Suppressor macrophage treated with lipopolysaccharide for 1 hour (primary cell): ENCODE measurements around the gene MCTP2.

Experiments used
- DNase-seq, 3 donors: peaks; one replicate each; pipeline ENCODE4 v3.0.0-alpha.2; 2020 to 2022

MCTP2 gene

DNA sequence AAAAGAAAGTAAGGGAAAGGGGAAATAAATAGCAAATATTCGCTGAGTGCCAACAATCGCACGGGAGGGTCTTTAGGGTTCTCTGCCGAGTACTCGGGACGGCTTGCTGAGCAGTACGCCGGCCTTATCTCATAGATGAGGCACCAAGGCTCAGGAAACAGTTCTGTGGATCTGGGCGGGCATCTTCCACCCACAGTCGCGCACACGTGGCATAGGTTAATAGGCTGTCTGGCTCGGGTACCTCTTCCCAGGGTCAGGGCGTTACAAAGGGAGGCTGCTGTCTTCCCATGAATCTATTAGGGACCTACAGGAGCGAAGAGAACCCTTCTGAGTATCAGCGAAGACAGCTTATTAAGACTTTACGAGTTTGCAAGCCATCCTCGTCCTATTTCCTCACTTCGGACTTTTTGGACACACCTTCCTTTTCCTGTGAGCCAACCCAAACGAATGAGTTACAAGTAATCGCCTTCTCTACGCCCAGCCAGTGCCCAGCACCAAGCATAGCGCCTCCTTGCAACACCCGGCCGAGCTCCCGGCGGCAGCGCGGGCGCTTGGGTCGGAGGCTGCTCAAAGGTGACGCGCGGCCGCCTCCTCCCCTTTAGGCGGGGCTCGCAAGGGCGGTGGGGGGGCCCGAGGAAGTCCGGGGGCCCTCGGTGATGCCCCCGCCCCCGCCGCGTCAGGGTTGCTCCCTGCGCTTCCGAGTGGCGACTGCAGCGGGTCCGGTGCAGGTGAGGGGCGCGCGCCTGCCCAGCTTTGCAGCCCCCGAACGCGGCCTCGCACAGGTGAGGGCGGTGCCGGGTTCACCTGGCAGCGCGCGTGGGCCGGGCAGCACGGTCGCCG is at the start of gene MCTP2:
TSS of gene MCTP2 (plus strand) at position 679 of the 840 bp plus-strand sequence. CDS start 66,705 bp downstream, outside the sequence.
- peak; percentile 85 to 88 (median 86) for DNase-seq

GRCh38 chr15:94182883-94183282 is 48.5 kb upstream of the MCTP2 start:
- no peak for DNase-seq

DNA sequence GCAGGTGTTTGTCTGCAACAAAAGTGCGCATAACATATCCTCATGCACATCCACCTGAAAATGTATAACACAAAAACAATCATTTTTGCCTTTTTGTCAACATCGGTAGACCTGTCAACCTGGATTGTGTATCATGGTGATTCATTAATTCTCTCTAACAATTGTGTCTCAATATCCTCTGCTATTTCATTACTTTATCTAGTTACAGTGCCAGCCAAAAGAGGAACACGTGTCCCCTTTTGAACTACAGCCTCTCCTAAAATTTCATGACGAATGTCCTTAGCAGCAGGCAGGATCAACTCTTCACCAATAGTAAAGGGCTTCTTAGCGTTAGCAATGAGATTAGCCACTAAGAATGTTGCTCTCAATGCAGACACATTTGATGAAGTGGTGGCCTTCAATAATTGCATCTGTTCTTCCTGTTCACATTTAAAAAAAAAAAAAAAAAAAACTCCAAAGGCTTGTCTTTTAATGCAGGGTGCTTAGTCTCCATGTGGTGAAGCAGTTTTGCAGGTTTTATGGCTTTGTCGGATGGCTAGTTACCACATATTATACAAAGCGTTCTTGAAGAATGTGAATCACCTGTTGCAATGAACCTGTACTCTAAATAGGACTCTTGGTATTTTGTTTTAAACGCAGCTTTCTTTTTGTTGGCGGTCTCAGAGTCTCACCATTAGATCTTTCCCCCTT is 45.7 kb upstream of the MCTP2 start:
- DNase-seq, result no peak

GRCh38 chr15:94186770-94187331 is 44.5 kb upstream of the MCTP2 start:
- peak; percentile 53 to 59 (median 59) for DNase-seq

- DNase-seq, result no peak
Observed at GRCh38 chr15:94193906-94194305, 37.5 kb upstream of the MCTP2 start.

GRCh38 chr15:94196531-94196930 is 34.8 kb upstream of the MCTP2 start:
- peak; percentile 32 to 60 (median 60) for DNase-seq

DNA sequence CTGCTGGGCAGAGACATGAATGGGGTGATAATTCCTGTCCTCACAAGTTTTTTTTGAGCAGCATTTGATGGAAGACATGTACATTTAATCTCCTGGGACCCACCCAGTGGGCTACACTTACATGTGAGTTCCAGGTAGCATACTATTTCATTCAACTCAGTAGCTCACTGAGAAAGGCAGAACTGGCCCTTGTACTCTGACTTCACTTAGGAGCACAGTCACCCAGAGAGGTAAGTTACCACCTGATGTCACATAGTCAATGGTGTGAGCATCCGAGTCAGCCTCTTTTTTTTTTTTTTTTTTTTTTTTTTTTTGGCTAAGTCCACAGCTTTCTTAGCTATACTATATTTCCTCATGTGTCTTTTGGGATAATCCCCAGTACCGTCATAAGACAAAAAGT is 32.7 kb upstream of the MCTP2 start:
- DNase-seq, result peak; percentile 37 to 44 (median 43)

DNA sequence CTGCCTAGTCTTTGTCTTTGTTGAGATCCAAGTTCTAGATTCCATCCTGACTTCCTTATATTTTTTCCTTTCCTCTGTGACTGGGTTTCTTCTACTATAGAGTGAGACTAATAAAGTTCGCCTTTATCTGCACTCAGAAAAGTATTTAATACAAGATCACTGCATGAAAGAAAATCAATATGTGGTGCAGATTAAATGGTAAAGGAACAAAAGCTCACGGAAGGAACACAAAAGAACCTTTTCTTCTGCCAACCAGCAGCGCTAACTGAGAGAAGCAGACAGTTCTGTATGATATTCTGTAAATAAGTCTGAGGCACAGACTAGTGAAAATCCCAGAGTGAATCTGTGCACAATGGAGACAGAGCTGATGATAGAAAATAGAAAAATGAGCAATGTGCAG is 31.6 kb upstream of the MCTP2 start:
- DNase-seq, result no peak

DNA sequence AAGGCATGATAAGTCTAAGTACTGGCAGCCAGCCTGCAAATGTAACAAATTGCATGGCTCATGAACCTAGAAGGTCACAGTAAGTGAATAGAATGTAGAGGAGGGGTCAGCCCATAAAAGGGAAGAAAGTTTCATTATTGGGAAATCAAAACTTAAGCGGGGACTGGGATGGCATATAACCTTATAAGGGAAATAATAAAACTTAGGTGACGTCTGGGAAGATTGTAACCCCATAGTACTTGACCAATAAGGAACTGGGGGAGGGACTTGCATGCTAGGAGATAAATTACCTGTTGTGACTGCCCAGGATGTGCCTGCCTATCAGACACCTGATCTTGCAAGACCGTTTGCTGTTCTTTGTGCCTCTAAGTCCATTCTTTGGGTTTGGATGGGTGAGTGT is 28.1 kb upstream of the MCTP2 start:
- peak; percentile 8 to 44 (median 20) for DNase-seq

DNA sequence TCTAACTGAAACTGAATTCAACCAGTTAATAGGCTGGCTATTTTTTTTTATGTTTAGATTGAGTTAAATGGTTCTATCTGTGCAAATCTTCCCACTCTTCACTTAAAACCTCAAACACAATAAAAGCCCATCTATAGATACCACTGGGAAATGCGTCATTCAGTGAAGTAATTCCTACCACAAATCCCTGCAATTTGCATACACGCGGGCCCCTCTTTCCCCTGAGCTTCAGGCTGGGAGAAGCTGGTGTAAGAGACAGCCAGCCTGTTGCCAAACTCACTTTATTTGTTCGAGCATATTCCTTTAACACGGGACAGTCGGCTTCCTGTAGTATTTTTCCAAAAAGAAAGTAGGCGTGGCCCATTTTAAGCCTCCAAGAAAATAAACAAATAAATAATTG is 26.0 kb upstream of the MCTP2 start:
- peak; percentile 85 to 90 (median 87) for DNase-seq

GRCh38 chr15:94206463-94207167 is 24.7 kb upstream of the MCTP2 start:
- peak; percentile 71 to 93 (median 79) for DNase-seq

DNA sequence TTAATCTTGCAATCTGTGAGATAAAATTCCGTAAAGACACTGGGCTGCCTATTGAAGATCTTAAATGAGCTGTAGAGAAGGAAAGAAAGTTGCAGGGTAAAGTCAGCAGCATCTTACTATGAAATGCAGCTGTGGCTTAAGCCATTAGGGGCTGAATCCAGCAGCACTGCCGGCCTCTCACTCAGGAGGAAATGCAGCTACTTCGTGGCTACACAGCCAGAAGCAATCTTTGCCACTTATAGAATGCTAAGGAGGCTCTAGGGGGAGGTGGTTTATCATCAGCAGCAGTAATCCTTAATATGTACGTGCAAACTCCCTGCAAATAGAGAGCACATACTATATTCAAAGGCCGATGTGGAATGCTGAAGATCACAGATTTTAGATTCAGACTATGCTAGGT is 19.1 kb upstream of the MCTP2 start:
- no peak for DNase-seq

GRCh38 chr15:94225616-94226015 is 5.7 kb upstream of the MCTP2 start:
- DNase-seq, result no peak

DNA sequence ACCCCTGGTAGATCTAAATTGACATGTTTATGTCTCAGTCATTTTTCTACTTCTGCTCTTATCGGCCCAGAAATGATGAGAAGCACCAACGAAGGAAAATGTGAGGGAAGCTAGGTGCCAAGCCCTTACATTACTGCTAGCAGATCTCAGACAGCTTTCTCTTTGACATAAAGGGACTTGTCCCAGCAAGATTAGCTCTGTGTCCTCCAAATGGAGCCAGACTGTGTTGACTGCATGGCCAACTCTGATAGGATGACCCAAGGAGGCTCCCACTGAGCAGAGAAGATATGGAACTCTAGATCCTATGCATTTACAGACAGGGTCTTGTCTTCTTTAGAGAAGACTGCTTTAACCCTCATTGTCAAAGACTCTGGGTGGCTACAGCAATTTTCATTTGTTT is 2.8 kb upstream of the MCTP2 start:
- DNase-seq, result no peak

- peak; percentile 57 to 80 (median 71) for DNase-seq
Observed at GRCh38 chr15:94229591-94230369, 1.6 kb upstream of the MCTP2 start.

- no peak for DNase-seq
Observed at GRCh38 chr15:94230431-94230882, 904 bp upstream of the MCTP2 start.

- peak in 1 of 3 donors; percentile 13 for DNase-seq
Observed at GRCh38 chr15:94231723-94232468, 535 bp downstream of the MCTP2 start.

GRCh38 chr15:94233441-94233840 is 2.1 kb downstream of the MCTP2 start:
- peak in 1 of 3 donors; percentile 41 for DNase-seq

DNA sequence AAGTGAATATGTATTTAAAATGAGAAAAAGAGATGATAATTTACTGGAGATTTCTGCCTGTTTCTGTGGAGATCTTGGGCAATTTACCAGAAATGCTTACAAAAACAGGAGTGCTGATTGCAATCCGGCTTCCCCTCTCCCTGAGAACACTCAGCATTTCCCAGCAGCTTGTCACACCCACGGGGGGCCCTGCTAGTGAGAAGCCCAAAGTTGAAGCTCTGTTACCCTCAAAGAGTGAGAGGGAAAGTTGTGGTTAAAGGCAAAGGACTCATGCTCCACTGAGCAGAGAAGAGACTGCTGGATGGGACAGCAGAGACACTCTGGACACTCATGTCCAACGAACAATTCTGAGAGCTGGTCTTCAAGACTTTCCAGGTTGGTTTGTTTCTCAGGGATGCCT is 2.9 kb downstream of the MCTP2 start:
- peak; percentile 54 to 86 (median 69) for DNase-seq

DNA sequence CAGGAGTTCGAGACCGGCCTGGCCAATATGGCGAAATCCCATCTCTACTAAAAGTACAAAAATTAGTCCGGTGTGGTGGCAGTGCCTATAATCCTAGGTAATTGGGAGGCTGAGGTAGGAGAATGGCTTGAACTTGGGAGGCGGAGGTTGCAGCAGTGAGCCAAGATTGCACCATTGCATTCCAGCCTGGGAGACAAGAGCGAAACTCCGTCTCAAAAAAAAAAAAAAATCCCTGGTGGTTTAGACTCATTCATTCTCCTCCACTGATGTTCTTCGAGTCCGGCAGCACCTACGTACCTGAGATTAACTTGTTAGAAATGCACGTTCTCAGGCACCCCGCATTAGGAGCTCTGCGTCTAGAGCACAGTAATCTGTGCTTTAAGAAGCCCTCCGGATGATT is 3.7 kb downstream of the MCTP2 start:
- DNase-seq, result no peak

- DNase-seq, result peak; percentile 43 to 63 (median 47)
Observed at GRCh38 chr15:94235646-94236045, 4.3 kb downstream of the MCTP2 start.
